ENCODE data around the gene LRRC41.
"Not testable (repeated sequence)": the region's sequence is repeated elsewhere in the genome, so short reads cannot be mapped to it uniquely, and the experiment has no call there.

GRCh38 chr1:46325285-46326076, 22.1 kb upstream of the LRRC41 start:
- not testable (repeated sequence) for TF ChIP-seq POLR2A, EP300 (IDR thresholded peaks at IDR 0.05)
- TF ChIP-seq, protein P1, sequence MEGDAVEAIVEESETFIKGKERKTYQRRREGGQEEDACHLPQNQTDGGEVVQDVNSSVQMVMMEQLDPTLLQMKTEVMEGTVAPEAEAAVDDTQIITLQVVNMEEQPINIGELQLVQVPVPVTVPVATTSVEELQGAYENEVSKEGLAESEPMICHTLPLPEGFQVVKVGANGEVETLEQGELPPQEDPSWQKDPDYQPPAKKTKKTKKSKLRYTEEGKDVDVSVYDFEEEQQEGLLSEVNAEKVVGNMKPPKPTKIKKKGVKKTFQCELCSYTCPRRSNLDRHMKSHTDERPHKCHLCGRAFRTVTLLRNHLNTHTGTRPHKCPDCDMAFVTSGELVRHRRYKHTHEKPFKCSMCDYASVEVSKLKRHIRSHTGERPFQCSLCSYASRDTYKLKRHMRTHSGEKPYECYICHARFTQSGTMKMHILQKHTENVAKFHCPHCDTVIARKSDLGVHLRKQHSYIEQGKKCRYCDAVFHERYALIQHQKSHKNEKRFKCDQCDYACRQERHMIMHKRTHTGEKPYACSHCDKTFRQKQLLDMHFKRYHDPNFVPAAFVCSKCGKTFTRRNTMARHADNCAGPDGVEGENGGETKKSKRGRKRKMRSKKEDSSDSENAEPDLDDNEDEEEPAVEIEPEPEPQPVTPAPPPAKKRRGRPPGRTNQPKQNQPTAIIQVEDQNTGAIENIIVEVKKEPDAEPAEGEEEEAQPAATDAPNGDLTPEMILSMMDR (IDR thresholded peaks at IDR 0.05): not testable (repeated sequence)
